ENCODE measurements around the gene FHOD3.

- TF ChIP-seq, protein P1, sequence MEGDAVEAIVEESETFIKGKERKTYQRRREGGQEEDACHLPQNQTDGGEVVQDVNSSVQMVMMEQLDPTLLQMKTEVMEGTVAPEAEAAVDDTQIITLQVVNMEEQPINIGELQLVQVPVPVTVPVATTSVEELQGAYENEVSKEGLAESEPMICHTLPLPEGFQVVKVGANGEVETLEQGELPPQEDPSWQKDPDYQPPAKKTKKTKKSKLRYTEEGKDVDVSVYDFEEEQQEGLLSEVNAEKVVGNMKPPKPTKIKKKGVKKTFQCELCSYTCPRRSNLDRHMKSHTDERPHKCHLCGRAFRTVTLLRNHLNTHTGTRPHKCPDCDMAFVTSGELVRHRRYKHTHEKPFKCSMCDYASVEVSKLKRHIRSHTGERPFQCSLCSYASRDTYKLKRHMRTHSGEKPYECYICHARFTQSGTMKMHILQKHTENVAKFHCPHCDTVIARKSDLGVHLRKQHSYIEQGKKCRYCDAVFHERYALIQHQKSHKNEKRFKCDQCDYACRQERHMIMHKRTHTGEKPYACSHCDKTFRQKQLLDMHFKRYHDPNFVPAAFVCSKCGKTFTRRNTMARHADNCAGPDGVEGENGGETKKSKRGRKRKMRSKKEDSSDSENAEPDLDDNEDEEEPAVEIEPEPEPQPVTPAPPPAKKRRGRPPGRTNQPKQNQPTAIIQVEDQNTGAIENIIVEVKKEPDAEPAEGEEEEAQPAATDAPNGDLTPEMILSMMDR (conservative IDR thresholded peaks at IDR 0.05; ENCODE audit: low read depth, low read length): no peak
- no peak for TF ChIP-seq EZH2 (IDR thresholded peaks at IDR 0.05; ENCODE audit: low read length, unreplicated experiment)
Observed at GRCh38 chr18:36468161-36468560, 170.6 kb downstream of the FHOD3 start.
